ENCODE data around the gene DPH2.

Gene DPH2

DNA sequence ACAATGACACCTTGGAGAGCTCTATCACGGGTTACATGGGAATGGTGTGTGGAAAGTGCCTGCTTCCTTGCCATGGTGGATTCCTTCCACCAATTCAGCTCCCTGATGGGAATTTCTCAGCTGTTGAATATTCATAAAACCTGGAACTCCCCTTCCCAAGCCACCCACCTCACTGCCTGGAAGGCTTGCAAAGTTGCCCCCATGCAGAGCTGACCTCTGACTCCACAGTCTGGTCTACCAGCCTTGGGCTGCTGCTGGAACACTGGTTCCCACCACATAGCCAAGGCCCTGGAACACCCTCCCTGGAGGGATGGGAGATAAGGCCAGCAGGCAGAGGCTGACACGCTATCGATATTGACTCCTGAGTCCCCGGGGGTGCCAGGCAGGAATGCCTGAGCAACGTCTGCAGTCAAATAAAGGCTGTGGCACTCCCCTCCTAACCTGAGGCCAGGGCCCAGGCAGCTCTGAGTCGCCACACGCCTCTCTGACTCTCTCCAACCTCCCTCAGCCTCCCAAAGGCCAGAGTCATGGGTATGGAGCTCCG is 30.4 kb downstream of the DPH2 start:
- DNase-seq (ENCODE audit: low spot score), result no peak

DNA sequence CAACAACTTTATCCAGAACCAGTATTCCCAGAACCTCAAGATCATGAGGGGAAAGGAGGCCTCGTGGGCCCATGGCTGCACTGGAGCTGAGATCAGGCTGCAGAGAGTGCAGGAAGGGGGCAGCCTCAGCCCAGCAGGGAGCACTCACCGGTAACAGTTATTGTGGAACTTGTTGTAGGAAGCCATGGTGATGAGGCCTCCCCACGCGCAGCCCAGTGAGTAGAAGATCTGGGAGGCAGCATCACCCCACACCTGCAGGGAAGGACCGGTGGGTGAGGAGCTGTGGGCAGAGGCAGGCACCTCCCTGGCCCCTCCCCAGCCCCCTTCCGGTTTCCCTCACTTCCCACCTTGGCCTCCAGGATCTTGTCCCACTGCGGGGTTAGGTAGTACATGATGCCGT is 32.4 kb downstream of the DPH2 start:
- no peak for DNase-seq (ENCODE audit: low spot score)

DNA sequence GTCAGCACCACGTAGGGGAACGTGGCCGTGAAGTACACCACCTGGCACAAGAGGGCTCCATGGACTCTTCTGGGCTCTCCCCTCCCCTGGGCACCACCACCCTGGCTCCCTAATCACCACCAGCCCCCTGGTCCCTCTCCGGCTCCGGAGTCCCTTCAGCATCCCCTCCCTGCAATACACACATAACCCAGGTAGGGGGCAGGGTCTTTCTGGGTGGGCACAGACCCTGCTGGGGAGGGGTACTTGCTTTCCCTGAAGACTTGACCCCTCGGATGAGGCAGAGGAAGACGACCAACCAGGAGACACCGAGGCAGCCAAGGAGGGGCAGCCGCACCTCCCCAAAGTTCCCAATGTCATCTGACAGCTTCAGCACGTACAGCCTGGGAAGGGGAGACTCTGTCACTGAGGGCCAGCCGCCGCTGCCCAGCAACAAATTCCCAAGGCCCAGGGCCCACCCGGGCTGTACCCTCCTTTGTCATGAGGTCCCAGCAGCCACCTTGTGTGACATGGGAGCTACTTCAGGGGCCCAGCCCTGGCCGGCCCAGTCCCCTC is 32.9 kb downstream of the DPH2 start:
- DNase-seq (ENCODE audit: low spot score), result no peak

GRCh38 chr1:44008259-44008658 is 38.4 kb downstream of the DPH2 start:
- no peak for DNase-seq (ENCODE audit: low spot score)

DNA sequence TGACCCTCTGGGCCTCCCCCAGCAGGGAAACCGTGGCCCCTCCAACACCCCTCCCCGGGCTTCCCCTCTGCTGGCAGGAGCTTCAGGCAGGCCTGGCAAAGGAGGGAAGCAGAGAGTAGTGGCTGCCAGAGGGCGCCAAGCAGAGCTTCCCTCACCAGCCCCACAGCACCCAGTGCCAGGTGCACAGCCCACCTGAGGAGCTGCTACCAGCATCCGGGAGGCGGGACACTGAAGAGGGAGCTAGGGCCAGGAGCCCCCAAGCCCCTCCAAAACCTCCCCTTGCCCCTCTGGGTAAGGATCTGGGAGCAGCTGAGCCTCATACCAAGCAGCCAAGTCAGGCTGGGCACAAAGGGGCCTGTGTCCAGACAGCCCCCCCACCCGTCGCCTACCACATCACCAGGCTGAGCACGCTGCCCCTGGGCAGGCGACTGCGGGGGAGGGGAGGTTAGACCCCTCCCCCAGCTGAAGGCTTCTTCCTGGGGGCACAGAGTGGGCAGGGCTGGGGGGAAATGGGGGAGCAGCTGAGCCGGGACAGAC is 41.2 kb downstream of the DPH2 start:
- no peak for DNase-seq (ENCODE audit: low spot score)

GRCh38 chr1:44012404-44012803 is 42.6 kb downstream of the DPH2 start:
- DNase-seq (ENCODE audit: low spot score), result no peak

DNA sequence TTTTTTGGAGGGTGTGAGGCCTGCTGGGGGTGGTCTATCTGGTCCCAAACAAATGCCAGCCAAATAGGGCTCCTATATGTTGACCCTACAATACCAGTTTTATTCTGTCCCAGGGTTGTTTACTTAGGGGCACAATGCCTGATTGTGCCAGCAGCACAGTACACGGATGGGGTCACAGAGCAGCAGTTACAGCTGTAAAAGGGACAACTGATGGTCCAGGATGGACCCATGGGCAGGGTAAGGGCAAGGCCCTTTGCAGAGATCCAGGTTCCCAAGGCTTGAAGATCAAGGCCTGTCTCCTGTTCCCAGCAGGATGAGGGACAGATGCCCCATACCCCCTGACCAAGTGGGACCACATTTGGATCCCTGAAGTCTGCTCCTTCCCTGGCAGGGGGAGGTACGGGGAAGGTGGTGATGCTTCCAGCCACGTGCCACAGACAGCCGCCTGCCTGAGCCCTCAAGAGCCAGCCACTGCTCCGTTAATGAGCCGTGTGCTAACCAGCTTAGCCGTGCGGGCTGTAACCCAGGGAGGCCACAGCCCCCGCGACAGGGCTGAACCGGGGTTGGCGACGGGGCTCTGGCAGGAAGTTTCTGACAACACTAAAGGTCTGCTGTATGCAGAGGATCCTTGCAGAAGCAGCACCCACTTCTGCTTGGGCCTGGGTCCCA is 43.3 kb downstream of the DPH2 start:
- DNase-seq (ENCODE audit: low spot score), result no peak

DNA sequence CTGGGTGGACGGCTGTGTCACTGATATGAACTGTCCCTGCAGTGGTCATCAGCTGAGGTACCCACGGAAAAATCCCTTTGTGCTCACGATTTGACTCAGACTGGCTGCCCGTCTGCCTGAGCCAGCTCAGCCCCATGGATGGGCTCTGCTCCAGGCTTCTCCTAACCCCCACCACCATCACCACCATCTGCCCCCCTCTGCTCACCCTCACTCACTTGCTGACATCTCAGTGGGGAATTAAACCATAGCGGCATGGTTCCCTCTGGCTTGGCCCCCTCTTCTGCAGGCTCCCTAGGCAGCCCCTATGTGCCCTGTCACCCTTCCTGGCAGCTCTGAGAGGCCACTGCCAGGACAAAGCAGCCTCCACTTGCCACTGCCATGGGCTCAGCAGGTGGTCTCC is 44.1 kb downstream of the DPH2 start:
- DNase-seq (ENCODE audit: low spot score), result no peak

- no peak for DNase-seq (ENCODE audit: low spot score)
These were observed 44.7 kb downstream of the DPH2 start for GRCh38 chr1:44014365-44015104.

GRCh38 chr1:44015206-44015605 is 45.4 kb downstream of the DPH2 start:
- DNase-seq (ENCODE audit: low spot score), result no peak

DNA sequence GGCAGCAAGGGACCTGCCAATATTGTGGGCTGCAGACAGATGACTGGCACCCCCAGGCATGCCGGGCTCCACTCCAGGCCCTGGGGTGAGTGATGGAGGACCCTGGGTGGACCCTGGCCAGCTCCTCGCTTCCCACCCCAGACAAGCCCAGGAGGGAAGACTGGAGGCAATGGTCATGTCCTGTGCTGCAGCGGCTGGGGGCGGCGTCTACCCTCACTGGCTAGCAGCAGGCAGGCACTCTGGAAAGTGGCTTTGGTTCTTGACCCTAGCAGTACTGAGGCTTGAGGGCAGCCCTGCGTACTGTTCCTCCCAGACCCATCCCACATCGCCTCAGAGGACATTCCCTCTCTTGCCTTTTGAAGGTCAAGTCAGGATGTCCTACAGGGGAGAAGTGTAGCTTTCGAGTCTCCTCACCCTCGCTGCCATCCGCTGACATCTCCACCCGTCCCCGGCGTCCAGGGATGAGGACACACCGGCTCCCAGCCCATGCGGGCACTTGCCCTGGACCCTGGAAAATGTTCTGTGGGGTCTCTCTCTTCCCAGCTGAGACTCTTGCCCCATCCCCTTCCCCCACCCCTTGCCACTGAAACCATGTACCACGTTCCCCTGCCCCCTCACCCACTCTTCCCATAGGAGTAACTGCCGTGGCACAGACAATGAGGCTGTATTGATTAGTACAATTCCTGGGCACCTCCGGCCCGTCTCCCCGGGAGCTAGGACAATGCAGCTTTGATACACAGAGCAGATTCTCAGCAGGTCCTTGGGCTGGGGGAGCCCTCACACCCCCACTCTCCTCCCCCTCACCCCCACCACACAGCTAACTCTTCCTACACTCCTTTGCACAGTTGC is 46.5 kb downstream of the DPH2 start:
- no peak for DNase-seq (ENCODE audit: low spot score)

- DNase-seq (ENCODE audit: low spot score), result no peak
These were observed 47.1 kb downstream of the DPH2 start for GRCh38 chr1:44016890-44017400.

DNA sequence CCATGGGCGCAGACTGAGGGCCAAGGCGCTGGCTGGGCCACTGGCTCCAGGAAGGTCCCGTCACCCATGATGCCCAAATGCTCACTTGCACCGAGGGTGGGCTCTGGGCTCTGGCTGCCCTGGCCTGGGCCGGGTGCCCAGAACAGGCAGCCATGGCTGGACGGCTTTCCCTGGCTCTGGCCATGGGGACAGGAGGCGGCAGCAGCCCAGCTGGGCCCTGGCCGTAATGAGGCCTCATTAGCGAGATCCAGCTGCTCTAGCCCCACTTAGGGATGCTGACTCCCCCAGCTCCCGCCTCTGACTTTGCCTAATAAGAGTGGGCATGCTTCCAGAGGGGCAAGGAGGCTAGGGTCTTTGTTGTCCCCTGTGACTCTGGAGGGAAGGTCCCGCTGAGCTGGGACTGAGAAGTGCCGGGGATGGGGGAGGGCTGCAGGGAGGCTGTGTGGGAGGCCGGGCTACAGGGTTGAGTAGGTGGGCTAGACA is 49.7 kb downstream of the DPH2 start:
- DNase-seq (ENCODE audit: low spot score), result no peak

DNA sequence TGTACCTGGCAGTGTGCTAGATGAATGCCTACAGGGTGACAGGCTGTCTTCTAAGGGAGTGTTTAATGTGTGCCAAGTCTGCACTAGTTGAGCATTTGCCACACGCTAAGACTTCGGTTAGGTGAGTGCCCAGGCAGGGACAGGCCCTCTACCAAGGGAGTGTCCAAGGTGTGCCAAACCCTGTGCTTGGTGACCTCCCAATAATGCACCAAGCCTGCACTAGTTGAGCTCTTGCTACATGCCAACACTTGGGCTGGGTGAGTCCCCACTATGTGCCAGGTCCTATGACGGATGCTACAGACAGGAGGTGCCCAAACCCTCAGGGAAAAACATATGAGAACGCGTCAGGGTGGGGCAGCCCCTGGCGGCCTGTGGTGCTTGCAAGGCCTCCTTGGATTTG is 50.7 kb downstream of the DPH2 start:
- no peak for DNase-seq (ENCODE audit: low spot score)

GRCh38 chr1:44021156-44021555 is 51.3 kb downstream of the DPH2 start:
- DNase-seq (ENCODE audit: low spot score), result no peak

GRCh38 chr1:44021581-44022321 is 51.9 kb downstream of the DPH2 start:
- no peak for DNase-seq (ENCODE audit: low spot score)

All from D341Med (cell line).